GM18870 (cell line): ENCODE measurements around the gene FOXRED2.
"Not testable (repeated sequence)": the region's sequence is repeated elsewhere in the genome, so short reads cannot be mapped to it uniquely, and the experiment has no call there.

Experiments used
- ATAC-seq: cut with Tn5 transposase; IDR thresholded peaks from one replicate; pipeline ENCODE4 v1.9.1; 2021; ENCODE audit warnings: moderate library complexity; ENCODE audit not compliant: unreplicated experiment

Gene FOXRED2

DNA sequence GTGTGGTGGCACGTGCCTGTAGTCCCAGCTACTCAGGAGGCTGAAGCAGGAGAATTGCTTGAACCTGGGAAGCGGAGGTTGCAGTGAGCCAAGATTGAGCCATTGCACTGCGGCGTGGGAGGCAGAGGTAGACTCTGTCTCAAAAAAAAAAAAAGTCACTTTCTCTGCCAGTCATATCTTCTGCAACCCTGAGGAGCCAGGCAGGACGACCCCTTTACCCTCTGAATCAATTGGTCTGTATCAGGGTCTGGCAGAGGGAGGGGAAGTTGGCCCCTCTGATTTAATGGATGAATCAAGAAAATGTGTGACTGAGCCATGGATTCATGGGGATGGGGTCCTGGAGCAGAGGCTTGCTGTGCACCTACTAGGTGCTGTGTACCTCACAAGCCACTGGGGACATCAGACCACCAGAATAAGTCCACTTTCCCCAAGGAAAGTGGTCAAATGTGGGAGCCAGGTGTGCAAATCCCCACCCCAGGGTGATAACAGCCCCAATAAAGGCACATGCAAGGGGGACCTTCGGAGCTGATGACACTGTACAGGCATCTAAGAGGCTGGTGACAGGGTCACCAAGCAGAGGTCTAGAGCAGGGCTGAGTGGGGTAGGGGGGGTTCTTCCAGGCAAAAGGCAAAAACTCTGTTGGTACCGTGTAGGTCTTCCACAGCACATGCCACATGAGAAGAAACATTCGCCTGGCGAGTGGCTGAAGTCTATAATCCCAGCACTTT, 54.4 kb downstream of the FOXRED2 start:
- no peak for ATAC-seq

DNA sequence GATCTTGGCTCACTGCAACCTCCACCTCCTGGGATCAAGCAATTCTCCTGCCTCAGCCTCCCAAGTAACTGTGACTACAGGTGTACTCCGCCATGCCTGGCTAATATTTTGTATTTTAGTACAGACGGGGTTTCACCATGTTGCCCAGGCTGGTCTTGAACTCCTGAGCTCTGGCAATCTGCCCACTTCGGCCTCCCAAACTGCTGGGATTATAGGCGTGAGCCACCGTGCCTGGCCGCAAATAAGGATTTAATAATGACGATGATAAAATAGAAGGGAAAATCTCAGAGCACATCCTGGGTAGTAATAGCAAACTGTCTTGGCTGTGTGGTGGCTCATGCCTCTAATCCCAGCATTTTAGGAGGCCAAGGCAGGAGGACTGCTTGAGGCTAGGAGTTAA, 55.9 kb downstream of the FOXRED2 start:
- not testable (repeated sequence) for ATAC-seq

DNA sequence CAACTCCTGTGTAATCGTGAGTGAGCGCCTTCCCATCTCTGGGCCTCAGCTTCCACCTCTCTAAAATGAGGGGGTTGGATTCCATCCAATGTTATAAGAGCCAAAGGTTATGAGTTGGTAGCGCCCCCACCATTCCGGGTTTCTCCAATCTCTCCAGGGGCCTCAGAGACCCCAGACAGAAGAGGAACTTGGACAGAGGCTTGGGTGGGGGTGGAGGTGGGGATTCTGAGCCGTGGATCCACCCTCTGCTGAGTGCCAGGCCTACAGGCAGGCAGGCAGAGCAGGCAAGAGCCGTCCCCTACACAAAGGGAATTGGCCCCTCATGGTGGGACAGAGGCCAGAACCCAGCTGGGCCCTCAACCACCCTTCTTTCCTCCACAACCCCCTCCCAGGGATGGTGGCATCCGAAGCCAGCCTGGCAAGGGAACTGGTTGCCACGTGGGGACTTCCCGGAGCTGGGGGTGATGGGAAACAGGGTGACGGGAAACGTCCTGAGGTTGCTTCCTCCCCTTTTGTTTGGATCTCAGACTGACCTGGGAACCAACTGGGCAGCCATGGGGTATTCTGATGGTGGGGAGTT, 57.2 kb downstream of the FOXRED2 start:
- ATAC-seq, result no peak

DNA sequence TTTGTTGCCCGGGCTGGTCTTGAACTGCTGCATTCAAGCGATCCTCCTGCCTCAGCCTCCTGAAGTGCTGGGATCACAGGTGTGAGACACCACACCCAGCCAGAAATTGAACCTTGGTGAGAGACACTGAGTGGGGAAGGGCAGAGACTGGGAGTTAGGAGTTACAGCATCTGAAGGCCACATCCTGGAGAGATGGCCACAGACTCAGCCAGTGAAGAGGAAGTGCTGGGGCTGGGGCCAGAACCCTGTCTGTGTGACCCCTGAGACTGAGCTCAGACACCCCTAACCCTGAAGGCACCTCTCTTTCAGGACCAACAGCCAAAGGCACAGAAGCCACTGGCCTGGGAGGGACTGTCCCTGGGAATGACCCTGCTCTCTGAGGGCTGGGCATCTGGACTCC, 59.2 kb downstream of the FOXRED2 start:
- no peak for ATAC-seq

DNA sequence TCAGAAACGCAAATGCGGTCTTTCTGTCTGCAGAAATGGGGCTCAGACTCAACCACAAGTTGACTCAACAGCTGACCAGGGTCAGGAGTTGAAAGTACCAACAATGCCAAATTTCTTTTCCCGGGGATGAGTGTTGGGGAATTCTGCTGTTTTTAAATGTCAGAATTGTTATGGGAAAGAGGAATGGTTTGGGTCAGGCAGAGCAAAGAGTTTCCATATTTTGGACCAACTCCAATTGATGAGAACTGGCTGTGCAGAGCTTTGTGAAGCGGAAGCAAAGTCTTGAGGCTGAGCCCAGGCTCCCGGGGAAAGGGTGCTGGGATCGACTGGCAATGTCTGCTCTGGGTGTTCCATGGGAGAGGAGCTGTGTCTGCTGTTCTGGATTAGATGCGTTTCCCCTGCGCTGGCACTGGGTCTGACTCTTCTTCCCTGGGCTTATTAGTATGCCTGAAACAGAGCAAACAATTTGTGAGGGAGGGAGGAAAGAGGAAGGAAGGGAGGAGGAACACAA, 61.6 kb downstream of the FOXRED2 start:
- no peak for ATAC-seq

DNA sequence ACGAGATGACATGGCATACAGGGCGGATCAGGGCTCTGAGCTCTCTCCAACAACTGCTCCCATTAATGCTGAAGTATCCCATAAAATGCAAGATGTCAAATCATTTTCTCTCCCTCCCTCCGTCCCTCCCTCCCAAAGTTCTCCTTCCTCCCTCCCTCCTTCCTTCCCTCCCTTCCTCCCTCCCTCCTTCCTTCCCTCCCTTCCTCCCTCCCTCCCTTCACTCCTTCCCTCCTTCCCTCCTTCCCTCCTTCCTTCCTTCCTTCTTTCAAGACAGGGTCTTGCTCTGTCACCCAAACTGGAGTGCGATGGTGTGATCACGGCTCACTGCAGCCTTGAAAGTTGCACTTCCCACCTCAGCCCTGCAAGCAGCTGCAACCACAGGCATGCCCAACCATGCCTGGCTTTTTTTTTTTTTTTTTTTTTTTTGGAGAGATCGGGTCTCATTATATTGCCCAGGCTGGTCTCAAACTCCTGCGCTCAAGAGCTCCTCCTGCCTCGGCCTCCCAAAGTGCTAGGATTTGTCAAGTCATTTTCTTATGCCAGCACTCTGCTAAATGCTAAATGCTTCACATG, 63.6 kb downstream of the FOXRED2 start:
- ATAC-seq, result no peak

DNA sequence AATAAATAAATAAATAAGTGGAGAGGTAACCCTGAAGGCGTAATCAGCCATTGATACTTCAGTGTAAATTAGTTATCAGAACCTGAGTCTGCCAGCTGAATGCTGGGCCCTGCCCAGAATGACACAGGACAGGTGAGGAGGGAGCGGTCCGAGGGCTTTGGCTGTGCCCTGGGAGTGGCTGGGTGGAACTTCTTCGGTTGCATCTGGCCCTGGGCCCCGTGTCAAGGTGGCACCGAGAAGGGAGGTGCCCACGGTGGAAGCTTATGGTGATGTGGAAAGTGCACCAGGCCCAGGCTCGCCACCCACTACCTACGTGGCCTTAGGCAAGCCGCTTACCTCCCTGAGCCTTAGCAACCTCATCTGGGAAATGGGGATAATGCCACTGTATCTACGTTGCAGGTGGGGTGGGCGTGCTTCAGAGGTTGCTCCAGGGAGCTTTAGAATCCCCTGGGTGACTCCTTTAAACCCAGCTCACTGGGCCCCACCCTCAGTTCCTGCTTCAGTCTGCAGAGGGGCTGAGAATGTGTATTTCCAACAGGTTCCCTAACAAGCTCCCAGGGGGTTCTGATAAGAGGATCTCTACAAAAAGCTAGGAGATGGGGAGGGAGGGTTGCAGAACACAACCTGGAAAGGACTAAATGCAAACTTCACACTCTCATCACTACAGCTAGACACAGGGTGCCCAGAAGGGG, 64.2 kb downstream of the FOXRED2 start:
- ATAC-seq, result no peak

DNA sequence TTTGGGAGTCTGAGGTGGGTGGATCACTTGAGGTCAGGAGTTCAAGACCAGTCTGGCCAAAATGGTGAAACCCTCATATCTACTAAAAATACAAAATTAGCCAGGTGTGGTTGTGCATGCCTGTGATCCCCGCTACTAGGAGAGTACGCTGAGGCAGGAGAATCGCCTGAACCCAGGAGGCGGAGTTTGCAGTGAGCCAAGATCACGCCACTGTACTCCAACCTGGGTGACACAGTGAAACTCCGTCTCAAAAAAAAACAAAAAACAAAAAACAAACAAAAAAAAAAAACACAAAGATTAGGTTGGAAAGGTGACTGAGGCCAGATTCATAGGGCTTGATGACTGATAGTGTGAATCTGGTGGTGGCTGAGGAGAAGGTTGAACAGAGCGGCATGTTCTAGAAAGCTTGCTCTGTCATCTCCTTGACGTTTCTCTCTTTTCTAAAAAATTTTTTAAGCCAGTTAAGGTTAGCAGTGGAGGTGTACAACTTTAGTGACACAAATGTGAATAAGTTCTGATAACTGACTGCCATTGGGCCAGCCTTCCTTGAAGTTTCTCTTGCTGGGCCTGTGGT, 66.3 kb downstream of the FOXRED2 start:
- no peak for ATAC-seq

DNA sequence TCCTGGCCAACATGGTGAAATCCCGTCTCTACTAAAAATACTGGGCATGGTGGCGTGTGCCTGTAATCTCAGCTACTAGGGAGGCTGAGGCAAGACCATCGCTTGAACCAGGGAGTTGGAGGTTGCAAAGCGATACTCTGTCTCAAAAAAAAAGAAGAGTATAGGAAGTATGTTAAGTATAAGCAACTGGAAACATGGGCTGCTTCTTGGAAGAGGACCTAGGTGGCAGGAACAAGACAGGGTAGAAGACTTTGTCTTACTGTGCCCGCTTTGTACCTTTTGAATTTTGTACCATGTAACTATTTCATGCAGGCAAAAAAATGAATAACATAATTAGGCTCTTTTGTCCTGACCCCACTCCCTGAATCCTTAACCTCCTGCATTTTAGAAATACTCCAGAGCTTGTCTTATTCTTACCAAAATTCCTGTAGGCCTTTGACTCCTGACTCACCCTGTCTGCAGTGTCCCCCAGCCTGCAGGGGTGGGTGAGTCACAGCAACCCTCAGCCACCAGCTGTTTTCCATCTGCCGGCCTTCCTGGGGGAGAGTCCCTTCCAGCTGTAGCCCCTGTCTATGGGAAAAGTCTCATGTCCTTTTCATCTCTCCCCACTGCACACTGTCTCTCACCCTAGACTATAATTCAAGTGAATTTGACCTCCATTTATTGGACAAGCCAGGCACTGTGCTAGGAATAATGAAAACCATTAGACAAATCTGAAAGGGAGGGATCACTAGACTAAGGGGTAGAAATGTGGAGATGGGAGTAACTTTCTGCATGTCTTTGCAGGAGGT, 67.2 kb downstream of the FOXRED2 start:
- ATAC-seq, result no peak
